GM12873 (cell line): ENCODE data around the gene PARP1.

ENCODE experiments used
- TF ChIP-seq, protein P1 (sequence below): IDR thresholded peaks from 2 replicates; pipeline ENCODE4 v1.5.1; 2012; ENCODE audit warnings: low read depth, mild to moderate bottlenecking, moderate library complexity, low read length, control low read depth; ENCODE audit not compliant: insufficient read depth; ENCODE audit errors: missing control alignments

PARP1 gene

GRCh38 chr1:226371027-226371694 lies 36.7 kb downstream of the PARP1 start:
- TF ChIP-seq, protein P1, sequence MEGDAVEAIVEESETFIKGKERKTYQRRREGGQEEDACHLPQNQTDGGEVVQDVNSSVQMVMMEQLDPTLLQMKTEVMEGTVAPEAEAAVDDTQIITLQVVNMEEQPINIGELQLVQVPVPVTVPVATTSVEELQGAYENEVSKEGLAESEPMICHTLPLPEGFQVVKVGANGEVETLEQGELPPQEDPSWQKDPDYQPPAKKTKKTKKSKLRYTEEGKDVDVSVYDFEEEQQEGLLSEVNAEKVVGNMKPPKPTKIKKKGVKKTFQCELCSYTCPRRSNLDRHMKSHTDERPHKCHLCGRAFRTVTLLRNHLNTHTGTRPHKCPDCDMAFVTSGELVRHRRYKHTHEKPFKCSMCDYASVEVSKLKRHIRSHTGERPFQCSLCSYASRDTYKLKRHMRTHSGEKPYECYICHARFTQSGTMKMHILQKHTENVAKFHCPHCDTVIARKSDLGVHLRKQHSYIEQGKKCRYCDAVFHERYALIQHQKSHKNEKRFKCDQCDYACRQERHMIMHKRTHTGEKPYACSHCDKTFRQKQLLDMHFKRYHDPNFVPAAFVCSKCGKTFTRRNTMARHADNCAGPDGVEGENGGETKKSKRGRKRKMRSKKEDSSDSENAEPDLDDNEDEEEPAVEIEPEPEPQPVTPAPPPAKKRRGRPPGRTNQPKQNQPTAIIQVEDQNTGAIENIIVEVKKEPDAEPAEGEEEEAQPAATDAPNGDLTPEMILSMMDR: no peak

- TF ChIP-seq, protein P1: no peak
Observed at GRCh38 chr1:226370144-226370923, 37.6 kb downstream of the PARP1 start.

DNA sequence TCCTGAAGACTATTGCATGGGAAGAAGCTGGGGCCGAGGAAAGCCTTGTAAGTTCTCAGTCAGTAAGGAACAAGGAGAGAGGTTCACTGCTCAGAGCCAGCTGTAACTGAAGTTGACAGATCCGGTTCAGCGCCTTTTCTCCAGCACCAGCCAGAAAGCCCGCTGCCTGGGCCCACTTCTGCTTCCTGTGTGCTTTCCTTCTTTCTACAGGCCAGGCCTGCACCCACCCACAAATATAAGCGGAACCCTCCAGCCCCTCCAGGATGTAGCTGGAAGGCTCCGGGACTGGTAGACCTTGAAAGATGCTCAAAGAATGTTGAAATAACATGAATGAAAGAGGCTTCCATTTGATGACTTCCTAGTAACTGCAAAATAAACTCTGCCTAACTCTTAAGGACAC lies 38.8 kb downstream of the PARP1 start:
- TF ChIP-seq, protein P1: no peak

- TF ChIP-seq, protein P1: no peak
Observed at GRCh38 chr1:226366290-226366689, 41.6 kb downstream of the PARP1 start.

- TF ChIP-seq, protein P1: no peak
Observed at GRCh38 chr1:226365831-226366231, 42.1 kb downstream of the PARP1 start.

GRCh38 chr1:226364901-226365565 lies 42.9 kb downstream of the PARP1 start:
- TF ChIP-seq, protein P1: no peak

GRCh38 chr1:226364514-226364899 lies 43.4 kb downstream of the PARP1 start:
- TF ChIP-seq, protein P1: no peak
